Measurements from ENCODE around the gene ARID4A. TPM values are rescaled to one million over a fixed set of nuclear protein-coding genes. Genes with fewer than 3 reads are reported as not detected.
"Not testable (repeated sequence)": the region's sequence is repeated elsewhere in the genome, so short reads cannot be mapped to it uniquely, and the experiment has no call there.

The ARID4A gene
- total RNA-seq, 4 donors from 2014 or later = 13.6 to 32.6 (median 18.4) TPM

DNA sequence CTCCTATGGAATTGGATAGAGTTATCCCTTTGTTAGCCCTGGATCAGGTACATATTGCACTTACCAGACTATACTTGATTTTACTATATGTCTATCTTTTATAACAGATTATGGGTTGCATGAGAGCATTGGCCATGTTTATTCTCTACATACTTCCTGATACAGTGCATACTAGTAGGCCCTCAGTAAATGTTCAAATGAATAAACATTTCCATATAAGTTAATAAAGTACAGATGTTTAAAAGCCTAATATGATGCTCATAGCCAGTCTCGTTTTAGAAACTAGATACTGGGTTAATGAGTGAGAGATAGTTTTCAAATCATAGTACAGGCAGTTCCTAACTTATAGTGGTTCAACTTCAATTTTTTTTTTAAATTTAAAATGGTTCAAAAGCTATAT is 57.9 kb downstream of the ARID4A start:
- no peak for DNase-seq (ENCODE audit: low spot score in 2 of 2)
- TF ChIP-seq CTCF (IDR thresholded peaks at IDR 0.05) (no peak), POLR2A (IDR thresholded peaks at IDR 0.05) (no peak)
- H3K4me3 ChIP-seq (ENCODE audit: low read depth, poor library complexity, severe bottlenecking) = no peak overlapping the region
- intact Hi-C loops (cut with DNase I; ENCODE audit: low total_unique reads) = no loop called here
- 68 to 76% methylated on average over 1 of the region's 1 CpG for WGBS, 2 donors

- DNase-seq (ENCODE audit: low spot score in 2 of 2); intact Hi-C loops (cut with DNase I; ENCODE audit: low total_unique reads); H3K4me3 ChIP-seq (ENCODE audit: low read depth, poor library complexity, severe bottlenecking): not testable (repeated sequence)
- WGBS, 2 donors = 93 to 100% methylated on average over 1 of the region's 1 CpG
Measured at GRCh38 chr14:58362272-58362671, 63.9 kb downstream of the ARID4A start.

GRCh38 chr14:58362798-58363412 is 64.5 kb downstream of the ARID4A start:
- DNase-seq (ENCODE audit: low spot score in 2 of 2) = no peak
- 86 to 95% methylated on average over 3 of the region's 3 CpGs for WGBS, 2 donors
- intact Hi-C loops (cut with DNase I; ENCODE audit: low total_unique reads) = no loop called here
- H3K4me3 ChIP-seq (ENCODE audit: low read depth, poor library complexity, severe bottlenecking) = no peak overlapping the region
- TF ChIP-seq POLR2A (IDR thresholded peaks at IDR 0.05) = no peak
- TF ChIP-seq CTCF (IDR thresholded peaks at IDR 0.05) = no peak

- 90 to 92% methylated on average over 4 of the region's 4 CpGs for WGBS, 2 donors
- intact Hi-C loops (cut with DNase I; ENCODE audit: low total_unique reads) = no loop called here
- H3K4me3 ChIP-seq (ENCODE audit: low read depth, poor library complexity, severe bottlenecking) = no peak overlapping the region
- no peak for DNase-seq (ENCODE audit: low spot score in 2 of 2)
- TF ChIP-seq CTCF (IDR thresholded peaks at IDR 0.05) (no peak), POLR2A (IDR thresholded peaks at IDR 0.05) (no peak)
Measured at GRCh38 chr14:58364316-58364715, 66.0 kb downstream of the ARID4A start.

GRCh38 chr14:58367296-58367695 is 68.9 kb downstream of the ARID4A start:
- no peak overlapping the region for H3K4me3 ChIP-seq (ENCODE audit: low read depth, poor library complexity, severe bottlenecking)
- WGBS, 2 donors = 81 to 85% methylated on average over 3 of the region's 3 CpGs
- no peak for DNase-seq (ENCODE audit: low spot score in 2 of 2)
- TF ChIP-seq POLR2A (IDR thresholded peaks at IDR 0.05) (no peak), CTCF (IDR thresholded peaks at IDR 0.05) (no peak)
- intact Hi-C loops (cut with DNase I; ENCODE audit: low total_unique reads) = no loop called here

DNA sequence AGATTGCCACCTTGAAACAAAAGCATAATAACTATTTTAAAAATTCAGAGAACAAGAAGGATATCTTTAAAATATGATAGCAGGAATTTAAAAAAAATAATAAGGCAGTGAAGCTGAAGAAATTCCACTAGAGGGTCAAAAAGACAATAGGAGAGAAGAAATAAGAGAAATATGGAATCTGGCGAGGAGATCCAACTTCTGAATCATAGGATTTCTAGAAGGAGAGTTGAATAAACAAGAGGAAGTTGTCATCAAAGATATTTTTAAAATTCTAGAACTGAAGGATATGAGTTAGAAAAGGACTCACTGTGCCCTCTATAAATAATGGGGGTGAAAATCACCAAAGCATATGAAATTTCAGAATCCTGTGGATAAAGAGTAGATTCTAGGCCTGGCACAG is 70.6 kb downstream of the ARID4A start:
- intact Hi-C loops (cut with DNase I; ENCODE audit: low total_unique reads) = no loop called here

More for the DNA sequence above, 70.6 kb downstream of the ARID4A start:
- H3K4me3 ChIP-seq (ENCODE audit: low read depth, poor library complexity, severe bottlenecking) = no peak overlapping the region
- TF ChIP-seq POLR2A (IDR thresholded peaks at IDR 0.05) (no peak), CTCF (IDR thresholded peaks at IDR 0.05) (no peak)
- no peak for DNase-seq (ENCODE audit: low spot score in 2 of 2)
- WGBS, 2 donors = 93 to 95% methylated on average over 1 of the region's 1 CpG

Measured in lower leg skin (tissue), 4 donors.